ENCODE data around the gene MEIOC. TPM values are rescaled to one million over a fixed set of nuclear protein-coding genes. Genes with fewer than 3 reads are reported as not detected.
"Not testable (repeated sequence)": the region's sequence is repeated elsewhere in the genome, so short reads cannot be mapped to it uniquely, and the experiment has no call there.

Gene MEIOC
- total RNA-seq, 1 experiment from 2014 or later: not detected

GRCh38 chr17:44683303-44683702 lies 27.0 kb downstream of the MEIOC start:
- not testable (repeated sequence) for H2AFZ ChIP-seq (ENCODE audit: low read length); H3K4me1 ChIP-seq (ENCODE audit: low read length); H3K9me2 ChIP-seq (replicated peaks; ENCODE audit: insufficient read depth, low read length); H3K27me3 ChIP-seq (ENCODE audit: low read length); H3K4me2 ChIP-seq (ENCODE audit: low read depth, low read length, poor library complexity, severe bottlenecking); H3K9ac ChIP-seq (ENCODE audit: low read length); H3K27ac ChIP-seq (ENCODE audit: low read length); H3K4me3 ChIP-seq (ENCODE audit: low read length); H3K9me3 ChIP-seq (ENCODE audit: low read length); H4K20me1 ChIP-seq (ENCODE audit: insufficient read depth, low read depth, low read length); DNase-seq
- Histone ChIP-seq H3K79me2 (ENCODE audit: low read length) (peaks cover 28% of the 10 kb centered on the region), H3K36me3 (ENCODE audit: insufficient read depth, low read length) (peaks cover 20% of the 10 kb centered on the region; the same call in 1 of the 2 replicates)

GRCh38 chr17:44687756-44688155 lies 31.5 kb downstream of the MEIOC start:
- no peaks in the 10 kb centered on the region for H3K9me3 ChIP-seq (ENCODE audit: low read length)
- no peak overlapping the region for H3K4me3 ChIP-seq (ENCODE audit: low read length)
- no peak overlapping the region for H2AFZ ChIP-seq (ENCODE audit: low read length)
- no peaks in the 10 kb centered on the region for H3K27me3 ChIP-seq (ENCODE audit: low read length)
- no peak overlapping the region for H3K9ac ChIP-seq (ENCODE audit: low read length)
- no peak for DNase-seq
- no peaks in the 10 kb centered on the region for H4K20me1 ChIP-seq (ENCODE audit: insufficient read depth, low read depth, low read length)
- no peaks in the 10 kb centered on the region for H3K9me2 ChIP-seq (replicated peaks; ENCODE audit: insufficient read depth, low read length)
- H3K27ac ChIP-seq (ENCODE audit: low read length): no peak overlapping the region
- H3K4me1 ChIP-seq (ENCODE audit: low read length): peaks cover 21% of the 10 kb centered on the region
- 0 out of 2 replicates have a peak, but pooled peaks cover 6% of the 10 kb centered on the region for H3K36me3 ChIP-seq (ENCODE audit: insufficient read depth, low read length)
- peaks cover 41% of the 10 kb centered on the region for H3K79me2 ChIP-seq (ENCODE audit: low read length)
- H3K4me2 ChIP-seq (ENCODE audit: low read depth, low read length, poor library complexity, severe bottlenecking): no peak overlapping the region

GRCh38 chr17:44688200-44688599 lies 31.9 kb downstream of the MEIOC start:
- Histone ChIP-seq H3K9ac (ENCODE audit: low read length) (peak overlapping the region; percentile 91), H3K27me3 (ENCODE audit: low read length) (no peaks in the 10 kb centered on the region), H3K4me1 (ENCODE audit: low read length) (peaks cover 21% of the 10 kb centered on the region), H3K79me2 (ENCODE audit: low read length) (peaks cover 41% of the 10 kb centered on the region), H4K20me1 (ENCODE audit: insufficient read depth, low read depth, low read length) (no peaks in the 10 kb centered on the region), H2AFZ (ENCODE audit: low read length) (no peak overlapping the region), H3K27ac (ENCODE audit: low read length) (no peak overlapping the region), H3K9me3 (ENCODE audit: low read length) (no peaks in the 10 kb centered on the region), H3K36me3 (ENCODE audit: insufficient read depth, low read length) (0 out of 2 replicates have a peak, but pooled peaks cover 6% of the 10 kb centered on the region), H3K4me3 (ENCODE audit: low read length) (peak overlapping the region; percentile 97), H3K4me2 (ENCODE audit: low read depth, low read length, poor library complexity, severe bottlenecking) (peak overlapping the region; percentile 97), H3K9me2 (replicated peaks; ENCODE audit: insufficient read depth, low read length) (no peaks in the 10 kb centered on the region)
- no peak for DNase-seq

GRCh38 chr17:44688675-44689476 lies 32.6 kb downstream of the MEIOC start:
- H3K9me3 ChIP-seq (ENCODE audit: low read length): no peaks in the 10 kb centered on the region
- H3K27me3 ChIP-seq (ENCODE audit: low read length): no peaks in the 10 kb centered on the region
- H3K9me2 ChIP-seq (replicated peaks; ENCODE audit: insufficient read depth, low read length): no peaks in the 10 kb centered on the region
- peaks cover 21% of the 10 kb centered on the region for H3K4me1 ChIP-seq (ENCODE audit: low read length)
- H3K79me2 ChIP-seq (ENCODE audit: low read length): peaks cover 41% of the 10 kb centered on the region
- peak overlapping the region; percentile 91 for H3K9ac ChIP-seq (ENCODE audit: low read length)
- DNase-seq: peak; percentile 52
- H3K36me3 ChIP-seq (ENCODE audit: insufficient read depth, low read length): 0 out of 2 replicates have a peak, but pooled peaks cover under 1% of the 10 kb centered on the region
- peak overlapping the region; percentile 97 for H3K4me3 ChIP-seq (ENCODE audit: low read length)
- H3K27ac ChIP-seq (ENCODE audit: low read length): no peak overlapping the region
- peak overlapping the region; percentile 86 for H2AFZ ChIP-seq (ENCODE audit: low read length)
- H4K20me1 ChIP-seq (ENCODE audit: insufficient read depth, low read depth, low read length): no peaks in the 10 kb centered on the region
- H3K4me2 ChIP-seq (ENCODE audit: low read depth, low read length, poor library complexity, severe bottlenecking): peak overlapping the region; percentile 97

GRCh38 chr17:44689477-44690217 lies 33.4 kb downstream of the MEIOC start, which contains the start of gene CCDC43:
Gene CCDC43 (minus strand): TSS chr17:44689776. CDS start chr17:44689753, 23 bp downstream.
- H3K9ac ChIP-seq (ENCODE audit: low read length): peak within 1 kb of the TSS; percentile 91
- H3K36me3 ChIP-seq (ENCODE audit: insufficient read depth, low read length): no peaks in the 10 kb centered on the region
- peaks cover 21% of the 10 kb centered on the region for H3K4me1 ChIP-seq (ENCODE audit: low read length)
- H2AFZ ChIP-seq (ENCODE audit: low read length): peak within 1 kb of the TSS; percentile 86
- peaks cover 41% of the 10 kb centered on the region for H3K79me2 ChIP-seq (ENCODE audit: low read length)
- H3K4me2 ChIP-seq (ENCODE audit: low read depth, low read length, poor library complexity, severe bottlenecking): peak within 1 kb of the TSS; percentile 97
- peak within 1 kb of the TSS; percentile 59 for H3K27ac ChIP-seq (ENCODE audit: low read length)
- H4K20me1 ChIP-seq (ENCODE audit: insufficient read depth, low read depth, low read length): no peaks in the 10 kb centered on the region
- DNase-seq: peak; percentile 97
- H3K9me2 ChIP-seq (replicated peaks; ENCODE audit: insufficient read depth, low read length): no peaks in the 10 kb centered on the region
- peak within 1 kb of the TSS; percentile 97 for H3K4me3 ChIP-seq (ENCODE audit: low read length)
- no peaks in the 10 kb centered on the region for H3K27me3 ChIP-seq (ENCODE audit: low read length)
- no peaks in the 10 kb centered on the region for H3K9me3 ChIP-seq (ENCODE audit: low read length)

- not testable (repeated sequence) for H3K27me3 ChIP-seq (ENCODE audit: low read length); H3K9ac ChIP-seq (ENCODE audit: low read length); H3K36me3 ChIP-seq (ENCODE audit: insufficient read depth, low read length); H3K9me3 ChIP-seq (ENCODE audit: low read length); H3K9me2 ChIP-seq (replicated peaks; ENCODE audit: insufficient read depth, low read length); H3K27ac ChIP-seq (ENCODE audit: low read length); H2AFZ ChIP-seq (ENCODE audit: low read length); H4K20me1 ChIP-seq (ENCODE audit: insufficient read depth, low read depth, low read length)
- H3K4me3 ChIP-seq (ENCODE audit: low read length): peak overlapping the region; percentile 97; the same call in 1 of the 2 replicates
- peak overlapping the region; percentile 97 for H3K4me2 ChIP-seq (ENCODE audit: low read depth, low read length, poor library complexity, severe bottlenecking)
- peaks cover 21% of the 10 kb centered on the region for H3K4me1 ChIP-seq (ENCODE audit: low read length)
- peaks cover 34% of the 10 kb centered on the region for H3K79me2 ChIP-seq (ENCODE audit: low read length)
- DNase-seq: peak; percentile 63
Observed at GRCh38 chr17:44690746-44691306, 34.6 kb downstream of the MEIOC start.

- Histone ChIP-seq H4K20me1 (ENCODE audit: insufficient read depth, low read depth, low read length) (no peaks in the 10 kb centered on the region), H2AFZ (ENCODE audit: low read length) (no peak overlapping the region), H3K9me2 (replicated peaks; ENCODE audit: insufficient read depth, low read length) (no peaks in the 10 kb centered on the region), H3K79me2 (ENCODE audit: low read length) (peaks cover 10% of the 10 kb centered on the region), H3K4me3 (ENCODE audit: low read length) (no peak overlapping the region), H3K36me3 (ENCODE audit: insufficient read depth, low read length) (no peaks in the 10 kb centered on the region), H3K27me3 (ENCODE audit: low read length) (no peaks in the 10 kb centered on the region), H3K4me1 (ENCODE audit: low read length) (peaks cover 14% of the 10 kb centered on the region), H3K4me2 (ENCODE audit: low read depth, low read length, poor library complexity, severe bottlenecking) (no peak overlapping the region), H3K9me3 (ENCODE audit: low read length) (no peaks in the 10 kb centered on the region), H3K9ac (ENCODE audit: low read length) (no peak overlapping the region), H3K27ac (ENCODE audit: low read length) (no peak overlapping the region)
- DNase-seq: no peak
Observed at GRCh38 chr17:44693609-44694008, 37.3 kb downstream of the MEIOC start.

- not testable (repeated sequence) for H3K36me3 ChIP-seq (ENCODE audit: insufficient read depth, low read length); H3K4me1 ChIP-seq (ENCODE audit: low read length); H3K27me3 ChIP-seq (ENCODE audit: low read length); H3K27ac ChIP-seq (ENCODE audit: low read length); H3K9me3 ChIP-seq (ENCODE audit: low read length); H4K20me1 ChIP-seq (ENCODE audit: insufficient read depth, low read depth, low read length); H3K9ac ChIP-seq (ENCODE audit: low read length); H2AFZ ChIP-seq (ENCODE audit: low read length); H3K4me2 ChIP-seq (ENCODE audit: low read depth, low read length, poor library complexity, severe bottlenecking); H3K79me2 ChIP-seq (ENCODE audit: low read length); H3K4me3 ChIP-seq (ENCODE audit: low read length); H3K9me2 ChIP-seq (replicated peaks; ENCODE audit: insufficient read depth, low read length); DNase-seq
Observed at GRCh38 chr17:44700288-44700687, 44.0 kb downstream of the MEIOC start.
